T-cell (primary cell): ENCODE results near the gene PAK2. TPM values are rescaled to one million over a fixed set of nuclear protein-coding genes. Genes with fewer than 3 reads are reported as not detected.
A peak's percentile ranks its signal among the peaks of the same experiment; 100 is the strongest.
"Not testable (repeated sequence)": the region's sequence is repeated elsewhere in the genome, so short reads cannot be mapped to it uniquely, and the experiment has no call there.

Experiments used
- ATAC-seq, 4 experiments: fragments of 200-7000 bp in 3 of 4; fragments of 150-1000 bp in 1 of 4; cut with Tn5 transposase; replicated peaks in 1 of 4; 1 replicate in 3 of 4; 2 replicates in 1 of 4; pipeline ENCODE4 v1.10.0; 2021; ENCODE audit warnings: moderate library complexity in 3 of 4, mild to moderate bottlenecking in 2 of 4, moderate number of reproducible peaks in 1 of 4
- CTCF ChIA-PET, 2 donors: fragments of 300-600 bp; sonication (Branson Sonifier 250); formaldehyde crosslinking; loops; one replicate each; lab custom pipeline; 2022; ENCODE audit warnings: antibody characterized with exemption in 2 of 2; lab: Charles Lee
- POLR2A ChIA-PET, 2 donors: fragments of 300-600 bp; sonication (Branson Sonifier 250); formaldehyde crosslinking; loops; one replicate each; lab custom pipeline; 2022; ENCODE audit warnings: antibody characterized with exemption in 2 of 2; lab: Charles Lee
- DNase-seq, 35 experiments: peaks; one replicate each; pipeline versions ENCODE4 v3.0.0 to v3.0.0-alpha.2; 2013 to 2023
- H3K27ac ChIP-seq: one replicate; pipeline ENCODE4 v1.5.1; 2013; ENCODE audit warnings: low read length
- H3K27me3 ChIP-seq, 2 experiments: replicated peaks in 1 of 2; 1 replicate in 1 of 2; 2 replicates in 1 of 2; pipeline versions ENCODE4 v1.6.1 to v1.7.0; 2013; ENCODE audit warnings: low read length in 1 of 2, mixed read lengths in 1 of 2; ENCODE audit not compliant: control insufficient read depth in 2 of 2, insufficient read depth in 2 of 2; ENCODE audit errors: extremely low read depth in 1 of 2
- H3K36me3 ChIP-seq, 2 donors: 1 replicate in 1 of 2; 2 replicates in 1 of 2; pipeline versions ENCODE4 v1.6.1 to v1.7.0; 2013; ENCODE audit warnings: low read length in 1 of 2; ENCODE audit not compliant: control insufficient read depth in 2 of 2, insufficient read depth in 1 of 2; ENCODE audit errors: extremely low read depth in 1 of 2
- H3K4me1 ChIP-seq, 2 experiments: 1 replicate in 1 of 2; 2 replicates in 1 of 2; pipeline versions ENCODE4 v1.6.1 to v1.7.0; 2013; ENCODE audit warnings: low read length in 2 of 2, mixed read lengths in 1 of 2; ENCODE audit not compliant: insufficient read depth in 2 of 2, control insufficient read depth in 1 of 2; ENCODE audit errors: extremely low read depth in 1 of 2
- H3K4me3 ChIP-seq, 2 donors: 1 replicate in 1 of 2; 2 replicates in 1 of 2; pipeline versions ENCODE4 v1.5.1 to v1.7.0; 2013; ENCODE audit warnings: mild to moderate bottlenecking in 2 of 2, low read length in 1 of 2, moderate library complexity in 1 of 2; ENCODE audit not compliant: control insufficient read depth in 1 of 2; ENCODE audit errors: extremely low read depth in 1 of 2
- H3K9me3 ChIP-seq: 2 replicates; pipeline ENCODE4 v1.7.0; 2013
- H3K27ac Mint-ChIP-seq, 2 donors: one replicate each; pipeline ENCODE4 v1.8.0; 2020 to 2021; ENCODE audit warnings: mild to moderate bottlenecking in 2 of 2, mixed read lengths in 2 of 2
- H3K27me3 Mint-ChIP-seq, 2 donors: one replicate each; pipeline ENCODE4 v1.8.0; 2021 to 2022; ENCODE audit warnings: mixed read lengths in 2 of 2
- H3K36me3 Mint-ChIP-seq: one replicate; pipeline ENCODE4 v1.8.0; 2021; ENCODE audit warnings: mixed read lengths
- H3K4me1 Mint-ChIP-seq, 3 donors: one replicate each; pipeline ENCODE4 v1.8.0; 2020 to 2022; ENCODE audit warnings: mixed read lengths in 3 of 3, mild to moderate bottlenecking in 1 of 3
- H3K4me3 Mint-ChIP-seq, 3 donors: one replicate each; pipeline ENCODE4 v1.8.0; 2020 to 2022; ENCODE audit warnings: mild to moderate bottlenecking in 3 of 3, mixed read lengths in 3 of 3, moderate library complexity in 3 of 3
- H3K9me3 Mint-ChIP-seq, 3 donors: one replicate each; pipeline ENCODE4 v1.8.0; 2020 to 2022; ENCODE audit warnings: mixed read lengths in 3 of 3
- WGBS: methylation state at CpG from one replicate; pipeline ENCODE4 v1.1.5; 2013; ENCODE audit warnings: missing lambda C conversion rate; ENCODE audit not compliant: insufficient coverage; 5-methylcytosine and 5-hydroxymethylcytosine counted together
- total RNA-seq, 35 experiments: library from RNA in 6 of 35; stranded (reverse) in 6 of 35; fragments of 120-200 nt in 1 of 35; gene quantifications; one replicate each; pipeline versions ENCODE4 v1.2.1 to v1.2.4 and lab custom pipeline; 2013 to 2026

The PAK2 gene
- total RNA-seq, 5 donors from 2014 or later (not counting 1 experiment from before 2014, with no cell fraction given) = 62.7 to 87.3 (median 76.2) TPM

- H3K36me3 Mint-ChIP-seq = peaks cover 5% of the 10 kb centered on the region
- under 1% methylated on average over 91 of the region's 93 CpGs for WGBS
- ChIA-PET CTCF (interaction anchor here (0.6 to 1.7 kb wide), 5 partner anchors 31 to 303 kb away, joined by 4 to 22 read pairs (median 5); partner anchors contain the start of gene NCBP2 (in 1 of the 2)), POLR2A (interaction anchor here (0.6 to 1.6 kb wide), 15 partner anchors 20 to 1322 kb away, joined by 3 to 7 read pairs (median 3); partner anchors contain the start of gene NCBP2 (in 1 of the 2))
- Histone ChIP-seq H3K4me1 (peaks cover 12 to 26% of the 10 kb centered on the region in 2 experiments), H3K4me3 (peak within 1 kb of the TSS; percentile 79 to 92), H3K27me3 (no peaks in the 10 kb centered on the region), H3K36me3 (no peaks in the 10 kb centered on the region), H3K9me3 (no peaks in the 10 kb centered on the region), H3K27ac (peak within 1 kb of the TSS; percentile 89)
- H3K4me1 Mint-ChIP-seq = peaks cover 28 to 34% (median 33%) of the 10 kb centered on the region in 3 donors
- H3K27me3 Mint-ChIP-seq = no peaks in the 10 kb centered on the region
- peak within 1 kb of the TSS; percentile 94 to 97 (median 94) for H3K4me3 Mint-ChIP-seq
- peak; percentile 97 to 98 (median 98) for ATAC-seq
- no peaks in the 10 kb centered on the region for H3K9me3 Mint-ChIP-seq
- DNase-seq = peak; percentile 77 to 95 (median 87)
- peak within 1 kb of the TSS; percentile 94 to 95 for H3K27ac Mint-ChIP-seq
These were observed 128.0 kb downstream of the PAK2 start, which contains the start of gene SENP5 for GRCh38 chr3:196867507-196868296. Gene SENP5, plus strand, starts transcription at chr3:196867920. Its CDS starts 17,262 bp downstream, at chr3:196885182.

GRCh38 chr3:196868297-196868661 is 128.6 kb downstream of the PAK2 start:
- peak in 3 of 4 experiments; percentile 4 to 12 (median 8) for ATAC-seq
- peak overlapping the region; percentile 94 to 97 (median 94) for H3K4me3 Mint-ChIP-seq
- no peaks in the 10 kb centered on the region for H3K9me3 ChIP-seq

GRCh38 chr3:196872316-196872715 is 132.7 kb downstream of the PAK2 start:
- POLR2A ChIA-PET = interaction anchor here in 1 of 2 donors (0.6 kb wide), 1 partner anchor 388 kb away, joined by 3 read pairs; no protein-coding TSS in a partner anchor

More at GRCh38 chr3:196868297-196868661, 128.6 kb downstream of the PAK2 start:
- WGBS = under 1% methylated on average over 27 of the region's 29 CpGs
- Histone ChIP-seq H3K36me3 (no peaks in the 10 kb centered on the region), H3K27ac (peak overlapping the region; percentile 62), H3K4me1 (peaks cover 12 to 26% of the 10 kb centered on the region in 2 experiments), H3K27me3 (no peaks in the 10 kb centered on the region), H3K4me3 (peak overlapping the region; percentile 79 to 92)
- Mint-ChIP-seq H3K36me3 (peaks cover 5% of the 10 kb centered on the region), H3K9me3 (no peaks in the 10 kb centered on the region), H3K27me3 (no peaks in the 10 kb centered on the region), H3K4me1 (peaks cover 28 to 38% (median 34%) of the 10 kb centered on the region in 3 donors), H3K27ac (peak overlapping the region; percentile 92 to 94)
- peak in 12 of 35 experiments; percentile 0 to 16 (median 2) for DNase-seq
- ChIA-PET POLR2A (interaction anchor here (0.6 to 1.6 kb wide), 8 partner anchors 25 to 305 kb away, joined by 3 to 7 read pairs (median 3); partner anchors contain the start of gene NCBP2 (in 1 of the 2)), CTCF (interaction anchor here (0.6 to 1.7 kb wide), 2 partner anchors 74 to 304 kb away, joined by 4 to 22 read pairs; partner anchors contain the start of gene NCBP2 (in 1 of the 2))

GRCh38 chr3:196874511-196875094 is 134.9 kb downstream of the PAK2 start:
- POLR2A ChIA-PET = interaction anchor here in 1 of 2 donors (0.6 to 0.7 kb wide), 2 partner anchors 49 to 117 kb away, joined by 7 read pairs; no protein-coding TSS in a partner anchor

More at GRCh38 chr3:196872316-196872715, 132.7 kb downstream of the PAK2 start:
- H3K4me3 ChIP-seq = no peak overlapping the region
- peaks cover 37 to 49% (median 44%) of the 10 kb centered on the region in 3 donors for H3K4me1 Mint-ChIP-seq
- H3K27ac ChIP-seq = no peak overlapping the region
- H3K36me3 ChIP-seq = peaks cover 0 to 3% of the 10 kb centered on the region in 2 donors
- ATAC-seq (no peak), DNase-seq (no peak)
- H3K9me3 ChIP-seq = no peaks in the 10 kb centered on the region
- no peaks in the 10 kb centered on the region for H3K27me3 ChIP-seq
- WGBS = 83% methylated on average over 1 of the region's 4 CpGs
- peaks cover 5% of the 10 kb centered on the region for H3K36me3 Mint-ChIP-seq
- no peaks in the 10 kb centered on the region for H3K27me3 Mint-ChIP-seq
- H3K9me3 Mint-ChIP-seq = no peaks in the 10 kb centered on the region
- H3K27ac Mint-ChIP-seq = no peak overlapping the region
- H3K4me1 ChIP-seq = peaks cover 10 to 22% of the 10 kb centered on the region in 2 experiments
- CTCF ChIA-PET = interaction anchor here in 1 of 2 donors (0.7 kb wide), 1 partner anchor 69 kb away, joined by 3 read pairs; no protein-coding TSS in a partner anchor
- H3K4me3 Mint-ChIP-seq = no peak overlapping the region

GRCh38 chr3:196875258-196875657 is 135.6 kb downstream of the PAK2 start:
- H3K4me1 Mint-ChIP-seq = peaks cover 49 to 57% (median 51%) of the 10 kb centered on the region in 3 donors
- ATAC-seq = no peak
- POLR2A ChIA-PET = interaction anchor here in 1 of 2 donors (0.6 kb wide), 1 partner anchor 118 kb away, joined by 7 read pairs; no protein-coding TSS in a partner anchor

More at GRCh38 chr3:196874511-196875094, 134.9 kb downstream of the PAK2 start:
- CTCF ChIA-PET = interaction anchor here in 1 of 2 donors (0.5 kb wide), 1 partner anchor 230 kb away, joined by 4 read pairs; no protein-coding TSS in a partner anchor
- H3K4me3 Mint-ChIP-seq, ATAC-seq, H3K9me3 ChIP-seq, H3K36me3 Mint-ChIP-seq, H3K9me3 Mint-ChIP-seq, H3K27ac Mint-ChIP-seq, H3K36me3 ChIP-seq, H3K4me1 ChIP-seq, H3K4me3 ChIP-seq, DNase-seq, H3K27me3 ChIP-seq, H3K27ac ChIP-seq, H3K27me3 Mint-ChIP-seq: not testable (repeated sequence)
- 95% methylated on average over 4 of the region's 7 CpGs for WGBS
- peaks cover 53 to 62% (median 56%) of the 10 kb centered on the region in 3 donors for H3K4me1 Mint-ChIP-seq

More at GRCh38 chr3:196875258-196875657, 135.6 kb downstream of the PAK2 start:
- Histone ChIP-seq H3K4me1 (peaks cover 0 to 4% of the 10 kb centered on the region in 2 experiments), H3K9me3 (no peaks in the 10 kb centered on the region), H3K36me3 (peaks cover 0 to 3% of the 10 kb centered on the region in 2 donors), H3K4me3 (no peak overlapping the region), H3K27ac (no peak overlapping the region), H3K27me3 (no peaks in the 10 kb centered on the region)
- CTCF ChIA-PET = no interaction called here
- Mint-ChIP-seq H3K27ac (no peak overlapping the region), H3K4me3 (no peak overlapping the region), H3K36me3 (peaks cover 9% of the 10 kb centered on the region), H3K27me3 (no peaks in the 10 kb centered on the region), H3K9me3 (no peaks in the 10 kb centered on the region)
- DNase-seq = no peak
- no CpG with 5 or more reads among the region's 2 CpGs for WGBS
